ENCODE data around the gene ATF2.
A peak's percentile ranks its signal among the peaks of the same experiment; 100 is the strongest.

ATF2 gene

GRCh38 chr2:175175320-175175719 is 7.3 kb upstream of the ATF2 start:
- no peak overlapping the region for H3K27ac ChIP-seq
- TF ChIP-seq CTCF (conservative IDR thresholded peaks at IDR 0.05), result no peak

DNA sequence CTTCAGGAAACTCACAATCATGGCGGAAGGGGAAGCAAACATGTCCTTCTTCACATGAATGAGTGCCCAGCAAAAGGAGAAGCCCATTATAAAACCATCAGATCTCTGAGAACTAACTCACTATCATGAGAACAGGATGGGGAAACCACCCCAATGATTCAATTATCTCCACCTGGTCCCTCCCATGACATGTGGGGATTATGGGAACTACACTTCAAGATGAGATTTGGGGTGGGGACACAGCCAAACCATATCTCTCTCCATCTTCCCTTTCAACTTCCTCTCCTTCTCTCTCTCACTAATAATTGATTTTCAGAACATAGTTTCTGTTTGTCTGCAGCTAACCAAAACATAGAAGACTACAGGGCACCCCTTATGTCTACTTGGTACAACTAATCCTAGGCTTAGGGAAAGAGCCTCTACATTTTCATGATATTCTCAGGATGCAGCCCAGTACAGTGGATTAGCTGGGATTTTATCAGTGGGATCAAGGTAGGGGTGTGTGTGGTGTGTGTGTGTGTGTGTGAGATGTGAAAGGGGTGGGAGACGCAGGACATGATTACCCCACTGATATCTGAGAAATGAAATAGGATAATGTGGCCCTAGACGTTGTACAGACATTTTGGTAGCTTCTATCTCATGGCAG is 2.8 kb upstream of the ATF2 start:
- H3K27ac ChIP-seq, result no peak overlapping the region
- TF ChIP-seq CTCF (conservative IDR thresholded peaks at IDR 0.05), result no peak

GRCh38 chr2:175169191-175169590 is 1.2 kb upstream of the ATF2 start:
- TF ChIP-seq CTCF (conservative IDR thresholded peaks at IDR 0.05), result no peak
- H3K27ac ChIP-seq, result peak overlapping the region; percentile 86

DNA sequence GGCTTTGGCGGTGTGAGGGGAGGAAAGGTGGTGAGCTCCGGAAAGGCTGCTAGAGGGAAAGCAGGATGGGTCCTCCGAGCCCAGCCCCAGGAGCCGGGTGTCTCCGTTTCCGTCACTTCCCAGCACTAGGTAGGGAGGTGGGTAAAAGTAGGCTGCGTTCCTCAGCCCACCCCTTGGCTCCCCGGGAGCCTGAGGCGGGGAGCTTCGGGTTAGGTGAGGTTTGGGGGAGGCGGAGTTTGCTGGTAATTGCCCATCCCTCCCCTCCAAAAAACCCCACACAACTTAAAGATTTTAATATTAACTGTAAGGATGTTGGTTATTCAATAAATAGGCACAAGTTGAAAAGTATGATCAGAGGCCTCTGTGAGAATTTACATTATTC is 552 bp upstream of the ATF2 start:
- peak overlapping the region; percentile 86 for H3K27ac ChIP-seq

GRCh38 chr2:175167076-175167791 is 769 bp downstream of the ATF2 start:
- no peak for TF ChIP-seq CTCF (conservative IDR thresholded peaks at IDR 0.05)
- peak overlapping the region; percentile 86 for H3K27ac ChIP-seq

More for the DNA sequence above, 552 bp upstream of the ATF2 start:
- TF ChIP-seq CTCF (conservative IDR thresholded peaks at IDR 0.05), result no peak

DNA sequence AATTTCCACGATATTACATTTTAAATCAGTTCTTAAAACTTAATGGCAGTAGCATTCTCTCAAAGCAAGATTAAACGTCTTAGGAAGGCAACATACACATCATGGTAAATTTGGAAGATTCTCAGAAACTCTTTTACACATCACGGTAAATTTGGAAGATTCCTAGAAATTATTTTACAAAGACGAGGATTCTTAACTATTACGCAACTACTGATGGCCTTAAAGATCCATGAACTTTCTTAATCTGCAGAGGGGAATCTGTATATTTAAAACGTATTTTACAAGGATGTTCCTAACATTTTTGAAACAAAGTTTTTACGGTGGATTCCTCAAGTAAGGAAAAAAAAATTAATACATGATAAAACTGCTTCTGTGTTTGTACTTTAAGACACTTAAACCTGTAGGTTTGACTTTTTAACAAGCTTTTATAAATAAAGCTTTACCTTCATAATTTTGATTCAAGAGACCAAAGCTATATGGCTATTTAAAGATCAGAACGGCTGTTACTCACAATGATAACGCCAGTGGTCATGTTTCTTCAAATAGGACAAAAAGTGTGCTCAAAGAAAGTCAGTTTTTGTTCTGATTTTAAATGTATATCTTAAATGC is 1.7 kb downstream of the ATF2 start:
- peak overlapping the region; percentile 86 for H3K27ac ChIP-seq
- TF ChIP-seq CTCF (conservative IDR thresholded peaks at IDR 0.05), result no peak

GRCh38 chr2:175164235-175164634 is 3.8 kb downstream of the ATF2 start:
- H3K27ac ChIP-seq, result no peak overlapping the region
- no peak for TF ChIP-seq CTCF (conservative IDR thresholded peaks at IDR 0.05)
